Measurements from ENCODE around the gene TCAIM.
"Not testable (repeated sequence)": the region's sequence is repeated elsewhere in the genome, so short reads cannot be mapped to it uniquely, and the experiment has no call there.

Gene TCAIM

GRCh38 chr3:44340058-44340395 lies 1.5 kb downstream of the TCAIM start:
- Histone ChIP-seq H3K36me3 (ENCODE audit: control insufficient read depth, low read length) (peaks cover 16% of the 10 kb centered on the region), H3K4me3 (ENCODE audit: low read length) (peak overlapping the region; percentile 97), H3K27me3 (ENCODE audit: control insufficient read depth, low read length) (no peaks in the 10 kb centered on the region), H3K4me1 (ENCODE audit: control insufficient read depth, low read length) (peaks cover 23% of the 10 kb centered on the region), H3K4me2 (ENCODE audit: low read length) (peak overlapping the region; percentile 86), H3K9me2 (replicated peaks; ENCODE audit: control insufficient read depth, low read length) (no peaks in the 10 kb centered on the region), H4K20me1 (ENCODE audit: control insufficient read depth, insufficient read depth, low read depth, low read length) (no peaks in the 10 kb centered on the region), H3K27ac (ENCODE audit: low read depth, low read length) (no peak overlapping the region), H3K79me2 (ENCODE audit: control insufficient read depth, low read length) (peaks cover 45% of the 10 kb centered on the region), H3K9me3 (ENCODE audit: control insufficient read depth, insufficient read depth, low read length) (no peaks in the 10 kb centered on the region), H3F3A (ENCODE audit: control insufficient read depth, insufficient read depth) (peaks cover 4% of the 10 kb centered on the region; the same call in 1 of the 2 replicates)
- TF ChIP-seq EZH2phosphoT487 (IDR thresholded peaks at IDR 0.05; ENCODE audit: borderline replicate concordance, low read length): no peak
- TF ChIP-seq CTCF (IDR thresholded peaks at IDR 0.05; ENCODE audit: low read depth, low read length, poor library complexity, severe bottlenecking): no peak

- Histone ChIP-seq H3K79me2 (ENCODE audit: control insufficient read depth, low read length) (peaks cover 45% of the 10 kb centered on the region), H3K27me3 (ENCODE audit: control insufficient read depth, low read length) (no peaks in the 10 kb centered on the region), H3K27ac (ENCODE audit: low read depth, low read length) (no peak overlapping the region), H3K4me3 (ENCODE audit: low read length) (no peak overlapping the region), H3F3A (ENCODE audit: control insufficient read depth, insufficient read depth) (peaks cover 4% of the 10 kb centered on the region; the same call in 1 of the 2 replicates), H3K36me3 (ENCODE audit: control insufficient read depth, low read length) (peaks cover 16% of the 10 kb centered on the region), H3K9me2 (replicated peaks; ENCODE audit: control insufficient read depth, low read length) (no peaks in the 10 kb centered on the region), H3K9me3 (ENCODE audit: control insufficient read depth, insufficient read depth, low read length) (no peaks in the 10 kb centered on the region), H3K4me1 (ENCODE audit: control insufficient read depth, low read length) (peaks cover 20% of the 10 kb centered on the region), H4K20me1 (ENCODE audit: control insufficient read depth, insufficient read depth, low read depth, low read length) (no peaks in the 10 kb centered on the region), H3K4me2 (ENCODE audit: low read length) (no peak overlapping the region)
- TF ChIP-seq EZH2phosphoT487 (IDR thresholded peaks at IDR 0.05; ENCODE audit: borderline replicate concordance, low read length) (no peak), CTCF (IDR thresholded peaks at IDR 0.05; ENCODE audit: low read depth, low read length, poor library complexity, severe bottlenecking) (no peak)
Measured at GRCh38 chr3:44342176-44342790, 3.7 kb downstream of the TCAIM start.

GRCh38 chr3:44343421-44343820 lies 4.9 kb downstream of the TCAIM start:
- H3K36me3 ChIP-seq (ENCODE audit: control insufficient read depth, low read length): peaks cover 16% of the 10 kb centered on the region
- H3K79me2 ChIP-seq (ENCODE audit: control insufficient read depth, low read length): peaks cover 42% of the 10 kb centered on the region
- H3K27me3 ChIP-seq (ENCODE audit: control insufficient read depth, low read length): no peaks in the 10 kb centered on the region
- peaks cover 4% of the 10 kb centered on the region; the same call in 1 of the 2 replicates for H3F3A ChIP-seq (ENCODE audit: control insufficient read depth, insufficient read depth)
- H3K9me2 ChIP-seq (replicated peaks; ENCODE audit: control insufficient read depth, low read length): no peaks in the 10 kb centered on the region
- no peak overlapping the region for H3K4me3 ChIP-seq (ENCODE audit: low read length)
- H4K20me1 ChIP-seq (ENCODE audit: control insufficient read depth, insufficient read depth, low read depth, low read length): no peaks in the 10 kb centered on the region
- no peaks in the 10 kb centered on the region for H3K9me3 ChIP-seq (ENCODE audit: control insufficient read depth, insufficient read depth, low read length)
- H3K4me1 ChIP-seq (ENCODE audit: control insufficient read depth, low read length): peaks cover 15% of the 10 kb centered on the region
- H3K27ac ChIP-seq (ENCODE audit: low read depth, low read length): no peak overlapping the region
- no peak overlapping the region for H3K4me2 ChIP-seq (ENCODE audit: low read length)
- no peak for TF ChIP-seq EZH2phosphoT487 (IDR thresholded peaks at IDR 0.05; ENCODE audit: borderline replicate concordance, low read length)
- no peak for TF ChIP-seq CTCF (IDR thresholded peaks at IDR 0.05; ENCODE audit: low read depth, low read length, poor library complexity, severe bottlenecking)

DNA sequence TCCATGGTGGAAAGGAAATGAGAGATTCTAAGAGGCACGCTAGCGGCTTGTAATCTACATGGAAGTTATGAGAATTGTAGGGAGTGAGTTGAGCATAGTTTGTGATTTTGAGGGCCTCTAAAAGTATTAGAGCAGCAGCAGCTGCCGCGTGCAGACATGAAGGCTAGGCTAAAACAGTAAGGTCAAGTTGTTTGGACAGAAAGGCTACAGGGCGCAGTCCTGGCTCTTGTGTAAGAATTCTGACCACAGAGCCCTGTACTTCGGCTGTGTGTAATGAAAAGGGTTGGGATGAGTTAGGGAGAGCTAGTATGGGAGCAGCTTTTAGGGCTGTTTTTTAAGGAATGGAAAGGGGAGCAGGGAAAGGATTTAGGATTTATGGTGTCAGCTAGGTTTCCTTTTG lies 8.0 kb downstream of the TCAIM start:
- not testable (repeated sequence) for H3K9me2 ChIP-seq (replicated peaks; ENCODE audit: control insufficient read depth, low read length); H4K20me1 ChIP-seq (ENCODE audit: control insufficient read depth, insufficient read depth, low read depth, low read length); H3K4me1 ChIP-seq (ENCODE audit: control insufficient read depth, low read length); H3K27ac ChIP-seq (ENCODE audit: low read depth, low read length); H3K4me3 ChIP-seq (ENCODE audit: low read length); H3K4me2 ChIP-seq (ENCODE audit: low read length); H3K9me3 ChIP-seq (ENCODE audit: control insufficient read depth, insufficient read depth, low read length); H3K36me3 ChIP-seq (ENCODE audit: control insufficient read depth, low read length); H3K27me3 ChIP-seq (ENCODE audit: control insufficient read depth, low read length); H3F3A ChIP-seq (ENCODE audit: control insufficient read depth, insufficient read depth)
- peaks cover 14% of the 10 kb centered on the region for H3K79me2 ChIP-seq (ENCODE audit: control insufficient read depth, low read length)

All from DOHH2 (cell line).